Muscle of leg (tissue), 16 donors: ENCODE results near the gene ANTXR2. TPM values are rescaled to one million over a fixed set of nuclear protein-coding genes. Genes with fewer than 3 reads are reported as not detected.
"Not testable (repeated sequence)": the region's sequence is repeated elsewhere in the genome, so short reads cannot be mapped to it uniquely, and the experiment has no call there.

Source experiments
- DNase-seq: peaks from one replicate; pipeline ENCODE4 v3.0.0; 2013
- H3K27ac ChIP-seq: one replicate; pipeline ENCODE4 v1.5.1; 2013; ENCODE audit warnings: mild to moderate bottlenecking, low read length, control low read depth
- H3K27me3 ChIP-seq: one replicate; pipeline ENCODE4 v1.6.1; 2013; ENCODE audit warnings: low read length; ENCODE audit not compliant: control insufficient read depth, insufficient read depth
- H3K36me3 ChIP-seq: one replicate; pipeline ENCODE4 v1.6.1; 2013; ENCODE audit warnings: low read length; ENCODE audit not compliant: control insufficient read depth, insufficient read depth
- H3K4me1 ChIP-seq: one replicate; pipeline ENCODE4 v1.6.1; 2013; ENCODE audit warnings: low read length; ENCODE audit not compliant: control insufficient read depth, insufficient read depth
- H3K4me3 ChIP-seq: one replicate; pipeline ENCODE4 v1.5.1; 2013; ENCODE audit warnings: low read length, control low read depth
- H3K9me3 ChIP-seq: replicated peaks from 2 replicates; pipeline ENCODE4 v1.6.1; 2013; ENCODE audit warnings: low read depth, low read length; ENCODE audit not compliant: control insufficient read depth
- WGBS: methylation state at CpG from one replicate; pipeline ENCODE4 v1.1.5; 2013; ENCODE audit warnings: missing lambda C conversion rate; ENCODE audit not compliant: insufficient coverage; 5-methylcytosine and 5-hydroxymethylcytosine counted together
- long read RNA-seq, 11 donors: transcript quantifications; one replicate each; lab custom pipeline, GENCODE V29; 2026
- polyA plus RNA-seq, 8 donors: library from polyadenylated mRNA; unstranded; fragments of 120-200 nt; gene quantifications; one replicate each; pipeline versions ENCODE4 v1.2.1 to v1.2.3, GENCODE V29; 2013; ENCODE audit warnings: inconsistent platforms in 1 of 8, low replicate concordance in 1 of 8; ENCODE audit not compliant: insufficient read length in 8 of 8, insufficient read depth in 1 of 8
- total RNA-seq: library from RNA; stranded (reverse); fragments of 120-200 nt; gene quantifications from one replicate; pipeline ENCODE4 v1.2.4, GENCODE V29; 2013

ANTXR2 gene
- total RNA-seq (82.2 TPM), polyA plus RNA-seq (100 to 1,000 TPM in 5 of 8 donors, 10 to 100 TPM in 3; 72.7 to 135 (median 103) TPM)
- long read RNA-seq, donor 1, full-length matches to known transcripts = 8 of 8 reads
- long read RNA-seq, donor 1, partial matches to known transcripts = 0 of 8 reads
- long read RNA-seq, donor 1, other reads (novel, unspliced or antisense) = 0 of 8 reads
- long read RNA-seq, donor 2 = 0 reads
- long read RNA-seq, donor 3, full-length matches to known transcripts = 6 of 22 reads
- long read RNA-seq, donor 3, partial matches to known transcripts = 16 of 22 reads
- long read RNA-seq, donor 3, other reads (novel, unspliced or antisense) = 0 of 22 reads
- long read RNA-seq, donor 4, full-length matches to known transcripts = 7 of 7 reads
- long read RNA-seq, donor 4, partial matches to known transcripts = 0 of 7 reads
- long read RNA-seq, donor 4, other reads (novel, unspliced or antisense) = 0 of 7 reads
- long read RNA-seq, donor 5, full-length matches to known transcripts = 18 of 37 reads
- long read RNA-seq, donor 5, partial matches to known transcripts = 19 of 37 reads
- long read RNA-seq, donor 5, other reads (novel, unspliced or antisense) = 0 of 37 reads
- long read RNA-seq, donor 6, full-length matches to known transcripts = 14 of 14 reads
- long read RNA-seq, donor 6, partial matches to known transcripts = 0 of 14 reads
- long read RNA-seq, donor 6, other reads (novel, unspliced or antisense) = 0 of 14 reads
- long read RNA-seq, donor 7, full-length matches to known transcripts = 18 of 18 reads
- long read RNA-seq, donor 7, partial matches to known transcripts = 0 of 18 reads
- long read RNA-seq, donor 7, other reads (novel, unspliced or antisense) = 0 of 18 reads
- long read RNA-seq, donor 8, full-length matches to known transcripts = 6 of 6 reads
- long read RNA-seq, donor 8, partial matches to known transcripts = 0 of 6 reads
- long read RNA-seq, donor 8, other reads (novel, unspliced or antisense) = 0 of 6 reads
- long read RNA-seq, donor 9, full-length matches to known transcripts = 7 of 12 reads
- long read RNA-seq, donor 9, partial matches to known transcripts = 5 of 12 reads
- long read RNA-seq, donor 9, other reads (novel, unspliced or antisense) = 0 of 12 reads
- long read RNA-seq, donor 10, full-length matches to known transcripts = 14 of 14 reads
- long read RNA-seq, donor 10, partial matches to known transcripts = 0 of 14 reads
- long read RNA-seq, donor 10, other reads (novel, unspliced or antisense) = 0 of 14 reads
- long read RNA-seq, donor 11, full-length matches to known transcripts = 4 of 4 reads
- long read RNA-seq, donor 11, partial matches to known transcripts = 0 of 4 reads
- long read RNA-seq, donor 11, other reads (novel, unspliced or antisense) = 0 of 4 reads

GRCh38 chr4:80072744-80073472 lies at the start of gene ANTXR2:
TSS of gene ANTXR2 (minus strand) at chr4:80073229. CDS start at chr4:80072560, 669 bp downstream.
- Histone ChIP-seq H3K9me3 (no peaks in the 10 kb centered on the region), H3K27me3 (no peaks in the 10 kb centered on the region), H3K4me3 (peak within 1 kb of the TSS; percentile 89), H3K27ac (peak within 1 kb of the TSS; percentile 97), H3K36me3 (no peaks in the 10 kb centered on the region), H3K4me1 (peaks cover 7% of the 10 kb centered on the region)
- under 1% methylated on average over 48 of the region's 52 CpGs for WGBS
- DNase-seq = peak; percentile 95

GRCh38 chr4:80121815-80122214 lies 48.8 kb upstream of the ANTXR2 start:
- H3K9me3 ChIP-seq, H3K4me1 ChIP-seq, H3K36me3 ChIP-seq, H3K4me3 ChIP-seq, H3K27me3 ChIP-seq, DNase-seq, H3K27ac ChIP-seq: not testable (repeated sequence)
- no CpG with 5 or more reads among the region's 3 CpGs for WGBS

GRCh38 chr4:80119620-80120019 lies 46.6 kb upstream of the ANTXR2 start:
- no CpG with 5 or more reads among the region's 3 CpGs for WGBS
- DNase-seq, H3K36me3 ChIP-seq, H3K4me1 ChIP-seq, H3K27me3 ChIP-seq, H3K9me3 ChIP-seq, H3K4me3 ChIP-seq, H3K27ac ChIP-seq: not testable (repeated sequence)

- no peaks in the 10 kb centered on the region for H3K36me3 ChIP-seq
- H3K4me3 ChIP-seq = no peak overlapping the region
- H3K9me3 ChIP-seq = no peaks in the 10 kb centered on the region
- H3K27ac ChIP-seq = no peak overlapping the region
- peaks cover 3% of the 10 kb centered on the region for H3K27me3 ChIP-seq
- WGBS = no CpG with 5 or more reads among the region's 1 CpG
- no peaks in the 10 kb centered on the region for H3K4me1 ChIP-seq
- DNase-seq = no peak
These were observed 43.5 kb upstream of the ANTXR2 start for GRCh38 chr4:80116516-80116915.

GRCh38 chr4:80115368-80116181 lies 42.5 kb upstream of the ANTXR2 start:
- Histone ChIP-seq H3K4me1 (no peaks in the 10 kb centered on the region), H3K9me3 (no peaks in the 10 kb centered on the region), H3K27ac (no peak overlapping the region), H3K4me3 (no peak overlapping the region), H3K36me3 (no peaks in the 10 kb centered on the region), H3K27me3 (peaks cover 3% of the 10 kb centered on the region)
- WGBS = 88% methylated on average over 7 of the region's 8 CpGs
- no peak for DNase-seq

GRCh38 chr4:80114732-80115265 lies 41.8 kb upstream of the ANTXR2 start:
- H3K27ac ChIP-seq = no peak overlapping the region
- no peak for DNase-seq
- H3K4me1 ChIP-seq = no peaks in the 10 kb centered on the region
- no peaks in the 10 kb centered on the region for H3K36me3 ChIP-seq
- no peak overlapping the region for H3K4me3 ChIP-seq
- H3K9me3 ChIP-seq = no peaks in the 10 kb centered on the region
- H3K27me3 ChIP-seq = peaks cover 3% of the 10 kb centered on the region

GRCh38 chr4:80113615-80114014 lies 40.6 kb upstream of the ANTXR2 start:
- no peak for DNase-seq
- Histone ChIP-seq H3K27ac (no peak overlapping the region), H3K4me1 (no peaks in the 10 kb centered on the region), H3K36me3 (no peaks in the 10 kb centered on the region), H3K27me3 (peaks cover 3% of the 10 kb centered on the region), H3K9me3 (no peaks in the 10 kb centered on the region), H3K4me3 (no peak overlapping the region)
- no CpG with 5 or more reads among the region's 3 CpGs for WGBS

GRCh38 chr4:80112236-80112635 lies 39.2 kb upstream of the ANTXR2 start:
- Histone ChIP-seq H3K27ac (peak overlapping the region; percentile 63), H3K4me1 (no peaks in the 10 kb centered on the region), H3K9me3 (no peaks in the 10 kb centered on the region), H3K27me3 (peaks cover 3% of the 10 kb centered on the region), H3K4me3 (no peak overlapping the region), H3K36me3 (no peaks in the 10 kb centered on the region)
- peak; percentile 91 for DNase-seq
- WGBS = no CpG with 5 or more reads among the region's 3 CpGs
